HPDE6-E6E7 (cell line): ENCODE measurements around the gene FBXW5.

Experiments
- DNase-seq: peaks from one replicate; pipeline ENCODE4 v3.0.0; 2011; ENCODE audit warnings: missing footprints; ENCODE audit errors: extremely low spot score

Gene FBXW5

DNA sequence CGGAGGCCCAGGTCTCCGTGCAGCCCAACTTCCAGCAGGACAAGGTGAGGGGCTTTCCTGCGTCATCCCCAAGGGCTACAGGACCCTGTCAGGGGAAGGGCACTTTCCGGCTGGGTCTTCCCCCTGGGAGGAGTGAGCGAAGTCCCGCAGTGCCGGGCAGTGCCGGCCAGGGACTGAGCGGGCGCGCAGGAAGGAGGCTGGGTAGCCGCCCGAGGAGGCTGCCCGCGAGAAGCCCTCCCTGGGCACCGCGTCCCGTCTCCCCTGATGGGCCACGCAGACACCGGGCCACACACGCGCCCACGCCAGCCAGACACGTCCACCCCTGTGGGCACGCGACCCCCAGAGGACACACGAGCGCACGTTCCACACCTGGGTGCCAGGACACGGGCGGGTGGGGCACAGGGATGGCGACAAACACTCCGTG lies 33.1 kb upstream of the FBXW5 start:
- no peak for DNase-seq

GRCh38 chr9:136977223-136977622 lies 32.7 kb upstream of the FBXW5 start, which contains the start of gene PTGDS:
Gene PTGDS (plus strand): TSS chr9:136977504. CDS start chr9:136977579, 75 bp downstream.
- no peak for DNase-seq

GRCh38 chr9:136975644-136976043 lies 31.1 kb upstream of the FBXW5 start:
- DNase-seq: no peak

GRCh38 chr9:136974817-136975535 lies 30.4 kb upstream of the FBXW5 start:
- DNase-seq: no peak

DNA sequence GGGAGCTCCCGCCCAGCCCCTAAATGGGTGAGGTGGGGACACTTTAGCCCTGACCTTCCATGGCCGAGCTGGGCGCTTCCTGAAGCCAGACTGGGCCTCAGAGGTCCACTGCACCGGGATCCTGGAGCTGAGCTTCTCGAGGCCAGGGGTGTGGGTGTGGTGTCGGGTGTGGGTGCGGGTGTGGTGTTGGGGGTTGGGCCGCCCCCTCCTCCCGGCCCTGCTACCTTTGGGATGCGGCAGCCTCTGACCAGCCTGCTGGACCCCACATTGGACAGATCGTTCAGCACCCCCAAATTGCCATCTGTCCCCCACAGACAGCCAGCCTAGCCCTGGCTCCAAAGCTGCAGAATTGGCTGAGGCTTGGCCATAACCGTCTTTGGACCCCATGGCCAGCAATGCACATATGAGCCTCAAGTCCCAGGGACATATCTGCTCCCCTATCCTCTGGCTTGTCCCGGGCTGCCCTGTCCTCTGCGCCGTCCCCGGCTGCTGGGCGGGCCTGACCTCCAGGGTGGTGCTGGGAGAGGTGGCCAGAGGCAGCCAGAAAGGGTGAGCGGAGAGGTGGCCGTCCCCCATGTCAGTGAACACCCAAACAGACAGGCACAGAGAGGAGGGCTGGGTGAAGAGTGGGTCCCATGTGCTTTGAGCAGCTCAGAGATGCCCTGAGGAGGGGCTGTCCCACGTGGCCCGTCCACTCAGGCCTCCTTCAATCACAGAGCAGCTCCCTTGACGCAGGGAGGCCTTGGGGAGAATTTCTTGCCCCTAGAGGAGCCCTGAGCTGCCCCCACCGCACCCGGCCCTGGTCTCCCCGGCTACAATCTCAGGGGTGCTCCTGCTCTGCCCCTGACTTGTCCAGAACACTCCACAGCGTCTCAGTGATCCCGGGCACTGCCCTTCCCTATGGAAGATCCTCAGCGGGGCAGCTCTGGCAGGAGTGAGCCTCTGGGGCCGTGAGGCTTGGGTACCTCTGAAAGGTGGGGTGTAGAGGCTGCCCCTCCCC lies 29.4 kb upstream of the FBXW5 start:
- DNase-seq: no peak

GRCh38 chr9:136972743-136973142 lies 28.2 kb upstream of the FBXW5 start:
- DNase-seq: no peak

DNA sequence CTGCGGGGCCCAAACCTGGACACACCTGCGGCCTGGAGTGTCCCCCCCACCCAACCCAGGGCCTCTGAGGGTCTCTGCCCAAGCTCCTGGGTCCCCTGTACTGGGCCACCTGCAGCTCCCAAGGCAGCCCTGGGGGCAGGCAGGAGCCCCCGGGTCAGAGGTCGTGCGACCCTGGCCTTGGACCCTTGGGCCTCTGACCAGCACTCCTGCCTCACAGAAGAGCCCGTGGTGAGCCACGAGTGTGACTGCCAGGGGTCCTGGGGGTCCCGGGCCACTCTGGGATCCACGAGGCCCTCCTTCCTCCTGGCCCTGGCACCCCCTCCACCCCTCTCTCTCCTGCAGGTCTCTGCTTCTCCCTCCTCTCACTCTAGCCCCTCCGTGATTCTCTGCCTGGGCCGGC lies 27.8 kb upstream of the FBXW5 start:
- DNase-seq: no peak

GRCh38 chr9:136971746-136972145 lies 27.2 kb upstream of the FBXW5 start:
- no peak for DNase-seq

GRCh38 chr9:136970361-136970760 lies 25.8 kb upstream of the FBXW5 start:
- no peak for DNase-seq

GRCh38 chr9:136969774-136970173 lies 25.2 kb upstream of the FBXW5 start:
- DNase-seq: no peak

- no peak for DNase-seq
These were observed 24.6 kb upstream of the FBXW5 start for GRCh38 chr9:136969150-136969549.

DNA sequence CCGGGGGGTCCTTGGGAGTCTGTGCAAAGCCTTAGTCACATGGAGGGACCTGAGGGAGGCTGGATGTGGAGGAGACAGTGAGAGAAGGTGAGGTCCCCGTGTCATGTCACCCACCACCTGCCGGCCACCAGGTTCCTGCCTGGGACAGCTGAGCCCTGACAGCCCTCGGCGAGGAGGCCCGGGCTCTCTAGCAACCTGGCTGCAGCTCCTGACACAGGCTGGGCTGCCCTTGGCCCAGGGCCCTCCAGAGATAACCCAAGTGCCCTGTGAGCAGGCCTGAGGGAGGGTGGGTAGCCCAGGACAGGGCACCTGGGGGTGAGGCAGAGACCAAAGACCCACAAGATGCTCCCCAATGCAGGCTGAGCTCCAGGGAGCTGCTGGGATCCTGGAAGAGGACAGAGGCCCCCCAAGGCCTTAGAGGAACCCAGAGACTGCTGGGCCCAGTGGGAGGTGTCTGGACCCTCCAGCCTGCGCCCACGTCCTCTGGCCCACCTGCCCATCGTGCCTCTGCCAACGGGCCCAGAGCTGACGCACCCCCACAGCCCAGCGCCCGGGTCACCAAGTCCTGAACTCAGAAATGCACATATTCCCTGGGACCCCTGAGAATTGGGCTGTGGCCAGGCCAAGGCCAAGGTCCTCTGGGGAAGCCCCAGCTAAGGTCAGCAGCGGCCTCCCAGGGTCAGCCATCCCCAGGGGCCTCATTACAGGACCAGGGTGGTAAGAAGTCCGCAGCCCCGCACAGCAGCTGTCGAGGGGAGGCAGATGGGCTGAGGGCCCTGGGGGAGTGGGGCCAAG lies 24.0 kb upstream of the FBXW5 start:
- no peak for DNase-seq

DNA sequence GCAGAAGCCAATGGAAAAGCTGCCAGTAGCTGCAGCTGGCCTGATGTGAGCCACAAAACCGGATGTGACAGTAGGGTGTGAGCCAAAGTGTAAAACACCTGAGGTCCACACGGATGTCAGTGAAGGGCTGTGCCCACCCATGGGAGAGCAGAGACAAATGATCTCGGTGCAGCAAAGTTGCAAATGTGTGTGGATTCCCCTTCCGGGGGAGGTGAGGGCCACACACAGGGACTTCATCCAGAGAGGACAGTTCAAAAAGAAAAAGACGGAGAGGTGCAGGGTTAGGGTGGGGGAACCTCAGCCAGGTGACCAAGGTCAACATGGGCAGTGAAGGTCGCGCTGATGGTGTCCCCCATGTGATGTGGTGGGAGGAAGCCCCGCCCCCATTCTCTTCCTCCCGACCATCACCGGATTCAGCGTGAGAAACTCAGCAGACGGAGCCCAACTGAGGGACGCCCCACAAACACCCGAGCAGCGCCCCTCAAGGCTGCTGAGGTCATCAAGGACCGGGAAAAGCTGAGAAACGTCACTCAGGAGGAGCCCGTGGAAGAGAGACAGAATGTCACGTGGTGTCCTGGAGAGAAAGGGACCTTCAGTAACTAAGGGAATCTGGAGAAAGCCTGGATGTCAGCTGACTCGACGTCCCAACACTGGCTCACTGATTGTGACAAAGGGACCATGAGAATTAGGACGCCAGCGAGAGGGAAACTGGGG lies 21.4 kb upstream of the FBXW5 start:
- no peak for DNase-seq

GRCh38 chr9:136964833-136965422 lies 20.4 kb upstream of the FBXW5 start:
- DNase-seq: no peak

DNA sequence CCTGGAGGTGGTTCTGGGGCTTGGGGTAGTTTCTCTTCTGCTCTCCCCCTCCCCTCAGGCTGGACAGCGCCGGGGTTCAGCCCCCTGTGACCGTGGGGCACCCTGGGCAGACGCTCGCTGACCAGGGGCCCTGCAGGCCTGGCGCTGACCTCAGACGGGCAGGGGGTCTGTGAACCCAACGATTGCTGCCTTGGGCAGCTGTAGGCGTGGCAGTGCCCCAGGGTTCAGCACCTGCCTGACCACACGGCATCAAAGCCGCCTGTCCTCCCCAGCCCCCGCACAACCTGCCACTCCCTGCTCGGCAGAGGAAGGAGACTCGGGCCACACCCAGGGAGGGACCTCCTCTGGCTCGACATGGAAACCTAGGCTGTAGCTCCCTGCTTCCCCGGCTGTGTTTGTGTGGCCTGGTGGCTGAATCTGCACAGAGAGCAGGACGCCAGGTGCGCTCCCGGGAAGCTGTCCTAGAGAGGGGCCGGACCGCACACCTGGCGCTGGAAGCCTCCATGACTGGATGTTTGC lies 19.7 kb upstream of the FBXW5 start:
- no peak for DNase-seq

GRCh38 chr9:136963751-136964150 lies 19.2 kb upstream of the FBXW5 start:
- DNase-seq: no peak

- no peak for DNase-seq
These were observed 18.8 kb upstream of the FBXW5 start for GRCh38 chr9:136963341-136963740.

DNA sequence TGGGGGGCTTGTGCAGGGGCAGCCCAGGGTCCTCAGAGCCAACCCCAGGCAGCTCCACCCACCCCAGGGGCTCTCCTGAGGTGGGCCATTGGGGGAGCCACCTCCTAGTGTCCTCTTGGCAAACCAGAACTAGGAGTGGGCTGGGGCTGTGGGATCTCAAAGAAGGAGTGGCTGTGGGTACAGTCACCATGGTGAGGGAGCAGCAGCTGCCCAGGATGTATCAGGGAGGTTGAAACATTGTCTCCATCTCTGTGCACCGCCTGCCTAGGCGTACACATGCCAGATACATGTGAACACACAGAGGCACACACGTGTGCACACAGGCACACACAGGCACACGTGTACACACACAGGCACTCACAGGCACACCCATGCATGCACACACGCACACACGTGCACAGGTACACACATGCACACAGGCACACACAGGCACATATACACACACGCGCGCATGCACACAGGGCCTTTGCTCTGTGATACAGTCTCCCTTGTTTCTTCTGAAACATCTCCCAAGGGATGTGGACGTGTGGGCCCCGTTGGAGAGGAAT lies 18.2 kb upstream of the FBXW5 start:
- no peak for DNase-seq

- DNase-seq: no peak
These were observed 17.6 kb upstream of the FBXW5 start for GRCh38 chr9:136962163-136962562.
